ENCODE data around the gene ITGB6.

ITGB6 gene

GRCh38 chr2:160144280-160144990 lies 55.6 kb downstream of the ITGB6 start:
- FAIRE-seq (no peak), DNase-seq (ENCODE audit: insufficient read length) (no peak)
- TF ChIP-seq POLR2AphosphoS5 (IDR thresholded peaks at IDR 0.05; ENCODE audit: low read depth, low read length) (no peak), POLR2A (IDR thresholded peaks at IDR 0.05; ENCODE audit: low read depth, low read length) (no peak), TAF1 (IDR thresholded peaks at IDR 0.05; ENCODE audit: borderline replicate concordance, low read depth, low read length) (no peak)

GRCh38 chr2:160142472-160142871 lies 57.6 kb downstream of the ITGB6 start:
- TF ChIP-seq POLR2A (IDR thresholded peaks at IDR 0.05; ENCODE audit: low read depth, low read length) (no peak), POLR2AphosphoS5 (IDR thresholded peaks at IDR 0.05; ENCODE audit: low read depth, low read length) (no peak), TAF1 (IDR thresholded peaks at IDR 0.05; ENCODE audit: borderline replicate concordance, low read depth, low read length) (no peak)
- DNase-seq (ENCODE audit: insufficient read length): no peak
- FAIRE-seq: no peak

- FAIRE-seq (no peak), DNase-seq (ENCODE audit: insufficient read length) (no peak)
- no peak for TF ChIP-seq TAF1 (IDR thresholded peaks at IDR 0.05; ENCODE audit: borderline replicate concordance, low read depth, low read length)
- TF ChIP-seq POLR2A (IDR thresholded peaks at IDR 0.05; ENCODE audit: low read depth, low read length): no peak
- TF ChIP-seq POLR2AphosphoS5 (IDR thresholded peaks at IDR 0.05; ENCODE audit: low read depth, low read length): no peak
Measured at GRCh38 chr2:160141912-160142311, 58.2 kb downstream of the ITGB6 start.

- DNase-seq (ENCODE audit: insufficient read length) (no peak), FAIRE-seq (no peak)
- TF ChIP-seq POLR2AphosphoS5 (IDR thresholded peaks at IDR 0.05; ENCODE audit: low read depth, low read length) (no peak), POLR2A (IDR thresholded peaks at IDR 0.05; ENCODE audit: low read depth, low read length) (no peak), TAF1 (IDR thresholded peaks at IDR 0.05; ENCODE audit: borderline replicate concordance, low read depth, low read length) (no peak)
Measured at GRCh38 chr2:160141419-160141818, 58.7 kb downstream of the ITGB6 start.

DNA sequence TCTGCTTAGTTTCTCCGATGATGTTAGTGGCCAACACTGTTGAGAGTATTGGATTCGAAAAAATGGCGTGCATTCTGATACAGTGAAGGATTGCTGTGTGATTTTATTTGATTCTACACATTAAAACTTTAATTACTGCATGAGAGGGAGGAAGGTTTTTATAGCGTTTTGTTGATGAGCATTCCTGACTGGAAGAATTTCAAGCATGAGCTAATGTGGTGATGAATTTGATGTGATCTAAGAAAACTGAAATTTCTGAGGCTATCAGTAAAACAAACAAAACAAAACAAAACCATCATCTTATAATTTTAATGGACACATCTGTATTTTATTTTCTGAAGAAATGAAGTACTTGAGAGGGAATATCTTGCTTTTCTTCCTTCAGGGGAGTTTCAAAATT lies 59.6 kb downstream of the ITGB6 start:
- TF ChIP-seq POLR2A (IDR thresholded peaks at IDR 0.05; ENCODE audit: low read depth, low read length): no peak
- TF ChIP-seq TAF1 (IDR thresholded peaks at IDR 0.05; ENCODE audit: borderline replicate concordance, low read depth, low read length): no peak
- TF ChIP-seq POLR2AphosphoS5 (IDR thresholded peaks at IDR 0.05; ENCODE audit: low read depth, low read length): no peak
- no peak for FAIRE-seq
- no peak for DNase-seq (ENCODE audit: insufficient read length)

GRCh38 chr2:160139991-160140390 lies 60.1 kb downstream of the ITGB6 start:
- DNase-seq (ENCODE audit: insufficient read length) (no peak), FAIRE-seq (no peak)
- TF ChIP-seq POLR2AphosphoS5 (IDR thresholded peaks at IDR 0.05; ENCODE audit: low read depth, low read length) (no peak), TAF1 (IDR thresholded peaks at IDR 0.05; ENCODE audit: borderline replicate concordance, low read depth, low read length) (no peak), POLR2A (IDR thresholded peaks at IDR 0.05; ENCODE audit: low read depth, low read length) (no peak)

GRCh38 chr2:160139350-160139749 lies 60.7 kb downstream of the ITGB6 start:
- no peak for FAIRE-seq
- TF ChIP-seq TAF1 (IDR thresholded peaks at IDR 0.05; ENCODE audit: borderline replicate concordance, low read depth, low read length) (no peak), POLR2A (IDR thresholded peaks at IDR 0.05; ENCODE audit: low read depth, low read length) (no peak)

DNA sequence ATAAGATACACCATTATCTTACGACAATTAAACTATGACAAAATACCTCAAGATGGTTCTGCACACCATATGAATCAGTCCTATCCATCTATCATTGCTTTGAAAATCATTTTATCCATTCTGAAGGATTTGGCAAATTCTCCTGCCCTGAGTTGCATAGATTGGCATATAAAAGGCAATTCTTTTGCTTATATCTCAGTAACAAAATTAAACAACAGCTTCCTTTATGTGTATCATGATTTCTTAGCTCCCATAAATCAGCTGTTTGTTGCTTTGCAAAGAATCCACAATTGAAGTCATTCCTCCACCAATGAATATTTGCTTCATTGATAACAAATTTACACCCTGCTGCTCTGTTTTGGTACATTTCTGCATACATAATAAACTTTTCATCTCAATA lies 61.7 kb downstream of the ITGB6 start:
- FAIRE-seq: no peak
- no peak for DNase-seq (ENCODE audit: insufficient read length)
- no peak for TF ChIP-seq POLR2AphosphoS5 (IDR thresholded peaks at IDR 0.05; ENCODE audit: low read depth, low read length)

More at GRCh38 chr2:160139350-160139749, 60.7 kb downstream of the ITGB6 start:
- DNase-seq (ENCODE audit: insufficient read length): no peak

- TF ChIP-seq POLR2AphosphoS5 (IDR thresholded peaks at IDR 0.05; ENCODE audit: low read depth, low read length): no peak
- TF ChIP-seq TAF1 (IDR thresholded peaks at IDR 0.05; ENCODE audit: borderline replicate concordance, low read depth, low read length): no peak
- TF ChIP-seq POLR2A (IDR thresholded peaks at IDR 0.05; ENCODE audit: low read depth, low read length): no peak
- DNase-seq (ENCODE audit: insufficient read length): no peak
Measured at GRCh38 chr2:160137464-160137863, 62.6 kb downstream of the ITGB6 start.

GRCh38 chr2:160132761-160133160 lies 67.3 kb downstream of the ITGB6 start:
- no peak for FAIRE-seq
- TF ChIP-seq POLR2AphosphoS5 (IDR thresholded peaks at IDR 0.05; ENCODE audit: low read depth, low read length): no peak
- TF ChIP-seq TAF1 (IDR thresholded peaks at IDR 0.05; ENCODE audit: borderline replicate concordance, low read depth, low read length): no peak
- TF ChIP-seq POLR2A (IDR thresholded peaks at IDR 0.05; ENCODE audit: low read depth, low read length): no peak

More at GRCh38 chr2:160137464-160137863, 62.6 kb downstream of the ITGB6 start:
- no peak for FAIRE-seq

GRCh38 chr2:160126756-160127155 lies 73.3 kb downstream of the ITGB6 start:
- no peak for DNase-seq (ENCODE audit: insufficient read length)
- TF ChIP-seq TAF1 (IDR thresholded peaks at IDR 0.05; ENCODE audit: borderline replicate concordance, low read depth, low read length): no peak
- no peak for TF ChIP-seq POLR2AphosphoS5 (IDR thresholded peaks at IDR 0.05; ENCODE audit: low read depth, low read length)
- no peak for TF ChIP-seq POLR2A (IDR thresholded peaks at IDR 0.05; ENCODE audit: low read depth, low read length)
- no peak for FAIRE-seq

More at GRCh38 chr2:160132761-160133160, 67.3 kb downstream of the ITGB6 start:
- DNase-seq (ENCODE audit: insufficient read length): no peak

DNA sequence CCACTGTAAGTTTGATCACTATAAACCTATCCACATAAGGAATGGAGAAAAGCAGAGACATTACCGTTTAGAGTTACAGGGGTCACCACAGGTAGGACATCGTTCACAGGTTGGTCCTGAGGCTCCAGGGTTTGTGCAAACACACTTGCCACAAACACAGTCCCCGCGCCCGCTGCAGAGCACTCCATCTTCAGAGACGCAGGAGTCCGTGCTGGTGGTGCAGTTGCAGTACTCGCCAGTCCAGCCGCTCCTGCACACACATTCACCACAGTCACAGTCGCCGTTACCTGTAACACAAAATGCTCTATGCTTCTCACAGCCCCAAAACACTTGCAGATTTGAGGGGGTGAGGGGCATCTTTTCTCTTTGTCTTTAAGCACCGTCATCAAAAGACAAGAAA lies 73.8 kb downstream of the ITGB6 start:
- TF ChIP-seq POLR2A (IDR thresholded peaks at IDR 0.05; ENCODE audit: low read depth, low read length): no peak
- no peak for TF ChIP-seq TAF1 (IDR thresholded peaks at IDR 0.05; ENCODE audit: borderline replicate concordance, low read depth, low read length)
- no peak for TF ChIP-seq POLR2AphosphoS5 (IDR thresholded peaks at IDR 0.05; ENCODE audit: low read depth, low read length)
- DNase-seq (ENCODE audit: insufficient read length) (no peak), FAIRE-seq (no peak)
